ES-I3 (cell line): ENCODE results near the gene GARRE1.
"Not testable (repeated sequence)": the region's sequence is repeated elsewhere in the genome, so short reads cannot be mapped to it uniquely, and the experiment has no call there.

Source experiments
- H3K36me3 ChIP-seq: 2 replicates; pipeline ENCODE4 v1.6.1; 2013; ENCODE audit warnings: mild to moderate bottlenecking, low read length, control low read depth, moderate library complexity; ENCODE audit not compliant: insufficient read depth
- H3K4me1 ChIP-seq: 2 replicates; pipeline ENCODE4 v1.6.1; 2013; ENCODE audit warnings: mild to moderate bottlenecking, control low read depth, low read length; ENCODE audit not compliant: insufficient read depth
- H3K9ac ChIP-seq: 2 replicates; pipeline ENCODE4 v1.6.1; 2013; ENCODE audit warnings: low read depth, mild to moderate bottlenecking, low read length, moderate library complexity
- H3K9me3 ChIP-seq: 2 replicates; pipeline ENCODE4 v1.6.1; 2013; ENCODE audit warnings: mild to moderate bottlenecking, low read length, moderate library complexity; ENCODE audit not compliant: control insufficient read depth, insufficient read depth

Gene GARRE1

DNA sequence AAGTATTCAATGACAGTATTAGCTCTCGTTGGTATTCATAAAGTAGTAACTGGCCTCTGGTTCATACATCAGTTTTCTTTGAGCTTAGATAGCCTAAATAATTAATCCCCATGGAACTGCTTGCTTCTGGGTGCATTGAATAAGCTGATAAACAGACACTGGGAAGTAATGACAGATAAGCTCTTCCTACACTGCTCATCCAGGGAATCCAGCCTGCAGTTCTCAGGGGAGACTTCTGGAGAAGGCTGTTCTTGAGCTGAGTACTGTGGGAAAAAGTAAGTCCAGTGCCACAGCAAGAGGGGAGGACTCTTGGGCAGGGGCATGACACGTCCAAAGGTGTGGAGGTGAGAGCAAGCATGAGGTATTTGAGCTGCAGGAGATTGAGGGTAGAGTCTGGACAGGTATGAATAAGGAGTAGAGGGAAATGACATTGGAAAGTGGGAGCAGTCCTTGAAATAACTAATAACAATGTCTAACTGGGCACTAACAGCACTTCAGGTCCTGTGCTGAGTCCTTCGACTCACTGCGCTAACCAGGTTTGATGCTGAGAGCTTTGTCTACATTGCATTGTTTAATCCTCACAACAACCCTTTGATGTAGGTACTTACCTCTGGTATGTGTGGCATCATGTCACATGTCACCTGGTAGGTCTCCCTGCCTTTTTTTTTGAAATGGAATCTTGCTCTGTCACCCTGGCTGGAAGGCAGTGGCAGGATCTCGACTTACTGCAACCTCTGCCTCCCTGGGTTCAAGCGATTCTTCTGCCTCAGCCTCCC lies 7.2 kb downstream of the GARRE1 start:
- Histone ChIP-seq H3K9ac (no peak overlapping the region), H3K36me3 (no peaks in the 10 kb centered on the region), H3K9me3 (no peaks in the 10 kb centered on the region), H3K4me1 (peaks cover 21% of the 10 kb centered on the region)

DNA sequence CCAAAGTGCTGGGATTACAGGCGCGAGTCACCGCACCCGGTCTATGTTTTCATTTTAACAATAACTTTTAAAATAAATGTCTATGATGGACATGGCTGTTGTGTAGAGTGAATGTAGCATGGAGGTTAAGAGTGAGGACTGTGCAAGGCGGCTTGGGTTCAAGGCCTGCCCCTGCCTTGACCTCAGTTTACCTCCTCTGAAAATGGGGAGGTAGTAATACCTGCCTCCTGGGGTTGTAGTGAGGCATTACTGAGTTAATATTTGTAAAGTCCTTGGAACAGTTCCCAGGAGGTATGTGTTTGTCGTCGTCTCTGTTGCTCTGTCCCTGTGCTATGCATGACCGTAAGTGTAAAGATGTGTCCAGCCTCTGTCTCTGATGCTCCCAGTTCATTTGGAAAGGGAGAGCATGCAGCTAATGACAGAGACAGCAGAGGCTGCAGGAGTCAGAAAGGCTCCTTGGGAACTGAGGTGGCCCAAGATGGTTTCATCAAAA lies 9.4 kb downstream of the GARRE1 start:
- H3K4me1 ChIP-seq, result peaks cover 21% of the 10 kb centered on the region
- no peaks in the 10 kb centered on the region for H3K36me3 ChIP-seq
- H3K9me3 ChIP-seq, result no peaks in the 10 kb centered on the region
- H3K9ac ChIP-seq, result no peak overlapping the region

DNA sequence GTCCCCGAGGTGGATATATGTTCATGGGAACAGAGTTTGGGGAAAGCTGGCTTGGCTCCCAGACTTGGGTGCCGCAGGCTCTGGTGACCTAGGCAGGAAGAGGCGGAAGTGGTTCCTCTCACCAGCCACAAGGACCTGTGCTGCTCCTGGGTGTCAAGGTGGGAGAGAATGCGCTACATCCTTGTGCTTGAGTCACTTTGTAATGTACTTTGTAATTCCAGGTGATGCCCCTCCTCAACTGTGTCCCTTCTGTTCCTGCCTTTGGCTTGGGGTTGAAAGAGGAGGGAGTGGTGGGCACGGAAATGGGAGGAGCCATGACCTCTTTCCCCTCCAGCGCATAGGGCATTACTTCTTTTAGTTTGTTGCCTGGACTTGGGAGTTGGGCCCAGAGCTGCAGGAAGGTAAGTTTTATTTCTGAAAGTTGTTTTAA lies 10.9 kb downstream of the GARRE1 start:
- peaks cover 33% of the 10 kb centered on the region for H3K4me1 ChIP-seq
- H3K9me3 ChIP-seq, result no peaks in the 10 kb centered on the region
- no peaks in the 10 kb centered on the region for H3K36me3 ChIP-seq
- H3K9ac ChIP-seq, result peak overlapping the region; percentile 12; the same call in 1 of the 2 replicates

DNA sequence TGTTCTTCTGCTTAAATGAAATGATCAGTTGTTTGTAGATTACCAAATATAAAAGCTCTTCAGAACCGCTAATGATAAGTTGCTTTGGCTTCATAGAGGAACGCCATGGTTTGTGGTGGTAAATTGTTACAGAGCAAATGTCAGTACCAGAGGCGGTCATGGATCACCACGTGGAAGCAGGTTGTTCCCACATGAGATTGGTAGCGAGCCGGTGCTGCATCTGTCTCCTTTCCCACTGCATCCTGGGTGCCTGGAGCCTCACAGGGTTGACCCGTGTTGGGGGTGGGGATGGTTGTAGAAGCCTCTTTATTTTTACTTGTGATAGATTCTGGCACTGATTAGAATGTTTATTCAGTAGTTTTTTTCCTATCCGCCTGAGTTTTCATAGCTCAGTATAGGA lies 14.7 kb downstream of the GARRE1 start:
- no peaks in the 10 kb centered on the region for H3K36me3 ChIP-seq
- H3K4me1 ChIP-seq, result peaks cover 26% of the 10 kb centered on the region
- no peaks in the 10 kb centered on the region for H3K9me3 ChIP-seq
- no peak overlapping the region for H3K9ac ChIP-seq

DNA sequence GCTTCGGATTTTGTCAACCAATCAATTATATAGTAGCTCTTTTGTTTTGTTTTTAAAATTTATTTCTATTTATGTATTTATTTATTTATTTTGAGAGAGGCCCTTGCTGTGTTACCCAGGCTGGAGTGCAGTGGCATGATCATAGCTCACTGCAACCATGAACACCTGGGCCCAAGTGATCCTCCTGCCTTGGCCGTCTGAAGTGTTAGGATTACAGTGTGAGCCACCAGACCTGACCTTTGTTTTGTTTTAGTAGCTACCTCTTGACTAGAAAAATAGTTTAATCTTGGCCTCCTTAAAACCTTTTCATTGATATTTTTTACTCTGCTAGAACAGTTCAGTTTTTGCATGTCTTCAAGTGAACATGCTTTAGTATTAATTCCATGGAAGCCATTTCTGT lies 15.1 kb downstream of the GARRE1 start:
- H3K9ac ChIP-seq, result no peak overlapping the region

DNA sequence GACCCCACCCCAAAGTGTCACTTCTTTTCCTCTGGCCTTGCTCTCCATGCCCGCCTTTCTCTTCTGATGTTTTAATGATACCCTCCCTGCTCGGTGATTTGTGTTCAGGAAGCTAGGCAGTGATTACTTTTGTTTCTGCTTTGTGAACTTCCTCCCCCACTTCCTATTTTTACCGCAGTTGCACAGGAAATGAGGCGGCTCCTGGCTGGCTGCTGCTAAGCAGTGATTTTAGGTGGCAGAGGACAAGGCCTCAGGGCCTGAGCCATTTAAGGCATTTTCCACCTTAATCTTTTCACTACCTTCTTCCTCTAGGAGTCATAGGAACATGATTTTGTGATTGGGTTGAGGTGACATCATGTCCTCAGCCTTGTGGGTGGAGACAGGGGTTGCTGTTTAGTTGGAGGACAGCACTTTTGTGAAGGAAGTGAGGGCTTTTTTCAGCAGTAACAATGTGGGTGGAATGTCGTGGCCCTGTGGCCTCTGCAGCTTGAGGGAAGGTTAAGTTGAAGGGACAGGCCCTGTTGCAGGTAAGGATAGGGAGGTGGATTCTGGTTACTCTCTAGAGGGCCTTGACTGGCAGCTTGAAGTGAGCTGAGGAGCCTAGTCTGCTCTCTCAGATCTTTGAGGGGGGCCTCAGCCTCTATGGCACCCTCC lies 15.7 kb downstream of the GARRE1 start:
- H3K9me3 ChIP-seq, result no peaks in the 10 kb centered on the region
- H3K9ac ChIP-seq, result no peak overlapping the region
- peaks cover 30% of the 10 kb centered on the region for H3K4me1 ChIP-seq
- no peaks in the 10 kb centered on the region for H3K36me3 ChIP-seq

More for the DNA sequence above, 15.1 kb downstream of the GARRE1 start:
- Histone ChIP-seq H3K9me3 (no peaks in the 10 kb centered on the region), H3K4me1 (peaks cover 28% of the 10 kb centered on the region), H3K36me3 (no peaks in the 10 kb centered on the region)

DNA sequence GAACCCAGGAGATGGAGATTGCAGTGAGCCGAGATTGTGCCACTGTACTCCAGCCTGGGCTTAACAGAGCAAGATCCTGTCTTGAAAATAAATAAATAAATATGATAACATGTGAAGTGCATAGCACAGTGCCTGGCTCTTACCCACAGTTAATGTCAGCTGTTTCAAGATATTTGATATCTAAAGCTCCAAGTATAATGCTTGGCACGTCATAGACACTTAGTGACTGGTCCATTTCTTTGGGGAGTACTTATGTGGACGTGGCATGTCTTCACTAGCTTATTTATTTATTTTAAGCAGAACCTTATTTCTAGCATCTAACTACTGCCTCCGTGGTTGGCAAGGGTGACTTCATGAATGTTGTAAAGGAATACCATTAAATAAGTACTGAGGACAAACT lies 18.8 kb downstream of the GARRE1 start:
- no peaks in the 10 kb centered on the region for H3K36me3 ChIP-seq
- peaks cover 23% of the 10 kb centered on the region for H3K4me1 ChIP-seq
- no peak overlapping the region for H3K9ac ChIP-seq
- no peaks in the 10 kb centered on the region for H3K9me3 ChIP-seq

DNA sequence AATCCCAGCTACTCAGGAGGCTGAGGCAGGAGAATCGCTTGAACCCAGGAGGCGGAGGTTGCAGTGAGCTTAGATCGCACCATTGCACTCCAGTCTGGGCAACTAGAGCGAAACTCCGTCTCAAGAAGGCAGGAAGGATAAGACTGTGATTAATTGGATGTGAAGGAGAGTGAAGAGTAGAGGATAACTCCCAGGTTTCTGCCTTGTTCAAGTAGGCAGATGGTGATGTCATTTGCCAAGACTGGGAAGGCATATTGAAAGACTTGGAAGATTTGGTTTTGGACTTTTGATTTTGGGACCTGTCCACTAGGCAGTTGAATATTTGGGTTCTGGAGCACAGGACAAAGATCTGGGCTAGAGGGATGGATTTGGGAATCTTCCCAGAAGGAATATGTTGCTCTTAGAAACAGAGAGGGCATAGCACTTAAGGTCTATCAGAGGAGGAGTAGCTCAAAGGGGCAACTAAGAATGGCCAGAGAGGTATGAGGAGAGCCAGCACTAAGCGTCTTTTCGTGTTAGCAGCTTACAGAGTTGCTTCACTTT lies 20.0 kb downstream of the GARRE1 start:
- H3K9me3 ChIP-seq, result no peaks in the 10 kb centered on the region
- peaks cover 19% of the 10 kb centered on the region for H3K4me1 ChIP-seq
- no peaks in the 10 kb centered on the region for H3K36me3 ChIP-seq
- no peak overlapping the region for H3K9ac ChIP-seq

DNA sequence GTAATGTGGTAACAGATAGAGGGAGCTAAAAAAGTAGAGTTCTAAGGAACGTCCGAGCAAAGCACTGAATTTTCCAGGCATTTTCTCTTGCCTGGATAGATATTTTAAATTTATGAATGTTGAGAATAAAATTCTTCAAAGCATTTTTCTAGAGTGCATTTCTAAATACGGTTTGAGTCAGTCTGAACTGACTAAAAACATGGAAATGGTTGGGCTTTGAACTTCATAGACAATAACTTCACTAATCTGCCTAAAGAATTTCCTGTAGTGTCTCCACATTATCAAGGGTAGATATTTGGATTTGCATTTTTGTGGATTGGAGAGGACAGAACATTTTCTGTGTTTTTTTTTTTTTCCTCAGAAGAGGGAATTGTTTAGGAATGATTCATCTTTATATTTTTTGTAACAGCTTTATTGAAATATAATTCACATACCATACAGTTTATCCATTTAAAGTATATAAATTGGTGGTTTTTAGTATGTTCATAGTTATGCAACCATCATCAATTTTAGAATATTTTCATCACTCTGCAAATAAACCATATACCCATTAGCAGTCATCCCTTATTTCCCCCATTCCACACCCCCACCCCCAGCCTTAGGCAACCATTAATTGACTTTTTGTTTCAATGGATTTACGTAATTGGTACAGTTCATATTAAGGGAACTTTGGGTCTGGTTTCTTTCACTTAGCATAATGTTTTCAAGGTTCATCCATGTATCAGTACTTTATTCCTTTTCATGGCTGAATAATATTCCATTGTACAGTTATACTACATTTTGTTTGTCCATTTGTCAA lies 20.7 kb downstream of the GARRE1 start:
- peaks cover 13% of the 10 kb centered on the region for H3K4me1 ChIP-seq
- H3K9me3 ChIP-seq, result no peaks in the 10 kb centered on the region
- H3K9ac ChIP-seq, result no peak overlapping the region
- no peaks in the 10 kb centered on the region for H3K36me3 ChIP-seq

DNA sequence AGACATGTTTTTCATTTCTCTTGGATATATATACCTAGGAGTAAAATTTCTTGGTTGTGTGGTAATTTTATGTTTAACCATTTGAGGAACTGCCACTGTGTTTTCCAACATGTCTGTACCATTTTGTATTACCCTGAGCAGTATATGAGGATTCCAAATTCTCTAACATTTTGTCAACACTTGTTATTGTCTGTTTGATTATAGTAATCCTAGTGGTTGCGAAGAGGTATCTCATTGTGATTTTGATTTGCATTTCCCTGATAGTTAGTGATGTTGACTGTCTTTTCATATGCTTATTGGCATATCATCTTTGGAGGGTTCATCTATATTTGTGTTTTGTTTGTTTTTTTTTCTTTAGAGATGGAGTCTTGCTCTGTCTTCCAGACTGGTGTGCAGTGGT lies 21.4 kb downstream of the GARRE1 start:
- H3K36me3 ChIP-seq, result no peaks in the 10 kb centered on the region
- H3K9ac ChIP-seq, result no peak overlapping the region
- H3K9me3 ChIP-seq, result no peaks in the 10 kb centered on the region
- H3K4me1 ChIP-seq, result 0 out of 2 replicates have a peak, but pooled peaks cover 6% of the 10 kb centered on the region

DNA sequence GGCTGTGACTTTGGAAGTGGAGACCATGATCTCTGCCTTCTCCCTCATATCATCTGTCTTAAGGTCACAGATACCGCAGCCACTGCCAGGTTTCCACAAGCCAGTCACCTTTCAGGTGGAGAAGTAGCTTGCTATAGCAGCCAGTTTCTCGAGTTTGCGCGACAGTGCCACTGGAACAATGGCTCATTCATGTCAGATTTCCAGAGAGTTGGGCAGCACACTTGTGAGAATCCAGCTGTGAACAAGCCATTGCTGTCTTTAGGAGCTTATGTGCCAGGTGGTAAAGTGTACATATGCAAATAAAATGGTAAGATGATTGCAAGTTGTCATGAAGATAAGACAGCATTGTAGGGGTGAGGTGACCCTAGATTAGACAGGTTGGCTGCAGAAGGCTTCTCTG lies 22.3 kb downstream of the GARRE1 start:
- 0 out of 2 replicates have a peak, but pooled peaks cover 4% of the 10 kb centered on the region for H3K4me1 ChIP-seq
- no peaks in the 10 kb centered on the region for H3K9me3 ChIP-seq
- H3K36me3 ChIP-seq, result no peaks in the 10 kb centered on the region
- H3K9ac ChIP-seq, result no peak overlapping the region

DNA sequence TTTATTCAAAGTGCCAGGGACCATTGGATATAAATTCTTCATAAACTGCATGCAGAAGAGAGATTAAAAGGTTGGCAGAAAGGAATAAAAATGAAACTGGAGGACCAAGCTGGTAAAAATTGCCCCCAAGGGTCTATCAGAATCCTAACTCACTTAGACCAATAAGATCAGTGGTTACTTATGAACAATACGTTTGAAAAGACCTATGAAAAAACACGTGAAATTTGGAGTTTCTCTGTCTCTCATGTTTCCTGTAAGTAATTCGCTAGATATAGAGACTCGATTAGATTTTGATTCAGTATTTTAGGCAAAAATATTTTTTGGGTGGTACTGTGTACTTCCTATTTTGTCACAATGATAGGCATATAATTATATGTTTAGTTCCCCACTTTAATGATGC lies 22.9 kb downstream of the GARRE1 start:
- Histone ChIP-seq H3K9ac (no peak overlapping the region), H3K4me1 (0 out of 2 replicates have a peak, but pooled peaks cover 4% of the 10 kb centered on the region), H3K9me3 (no peaks in the 10 kb centered on the region)

DNA sequence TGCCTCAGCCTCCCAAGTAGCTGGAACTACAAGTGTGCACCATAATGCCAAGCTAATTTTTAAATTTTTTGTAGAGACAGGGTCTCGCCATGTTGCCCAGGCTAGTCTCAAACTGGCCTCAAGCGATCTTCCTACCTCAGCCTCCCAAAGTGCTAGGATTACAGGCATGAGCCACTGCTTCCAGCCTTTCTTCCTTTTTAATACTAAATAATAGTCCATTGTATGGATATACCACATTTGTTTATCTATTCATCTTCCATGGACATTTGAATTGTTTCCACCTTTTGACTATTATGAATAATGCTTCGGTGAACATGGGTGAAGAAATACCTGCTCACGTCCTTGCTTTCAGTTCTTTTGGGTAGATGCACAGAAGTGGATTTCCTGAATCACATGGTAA lies 24.4 kb downstream of the GARRE1 start:
- H3K36me3 ChIP-seq, result no peaks in the 10 kb centered on the region
- H3K9ac ChIP-seq, result no peak overlapping the region
- H3K4me1 ChIP-seq, result 0 out of 2 replicates have a peak, but pooled peaks cover 4% of the 10 kb centered on the region
- H3K9me3 ChIP-seq, result no peaks in the 10 kb centered on the region

More for the DNA sequence above, 22.9 kb downstream of the GARRE1 start:
- H3K36me3 ChIP-seq, result no peaks in the 10 kb centered on the region

DNA sequence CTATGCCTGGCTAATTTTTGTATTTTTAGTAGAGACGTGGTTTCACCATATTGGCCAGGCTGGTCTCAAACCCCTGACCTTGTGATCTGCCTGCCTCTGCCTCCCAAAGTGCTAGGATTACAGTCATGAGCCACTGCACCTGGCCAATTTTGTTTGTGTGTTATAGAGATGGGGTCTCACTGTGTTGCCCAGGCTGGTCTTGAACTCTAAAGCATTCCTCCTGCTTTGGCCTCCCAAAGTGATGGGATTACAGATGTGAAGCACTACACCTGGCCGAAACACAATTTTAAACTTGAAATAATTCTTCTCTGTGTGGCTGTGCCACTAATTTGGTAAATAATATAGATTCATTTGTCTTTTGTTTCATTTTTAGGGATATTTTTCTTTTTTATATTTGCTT lies 27.1 kb downstream of the GARRE1 start:
- not testable (repeated sequence) for H3K4me1 ChIP-seq, H3K9ac ChIP-seq, H3K36me3 ChIP-seq, H3K9me3 ChIP-seq
